ENCODE results near the gene OSCP1. TPM values are rescaled to one million over a fixed set of nuclear protein-coding genes. Genes with fewer than 3 reads are reported as not detected.

The OSCP1 gene
- total RNA-seq, 1 experiment from 2014 or later, result 5.5 TPM

DNA sequence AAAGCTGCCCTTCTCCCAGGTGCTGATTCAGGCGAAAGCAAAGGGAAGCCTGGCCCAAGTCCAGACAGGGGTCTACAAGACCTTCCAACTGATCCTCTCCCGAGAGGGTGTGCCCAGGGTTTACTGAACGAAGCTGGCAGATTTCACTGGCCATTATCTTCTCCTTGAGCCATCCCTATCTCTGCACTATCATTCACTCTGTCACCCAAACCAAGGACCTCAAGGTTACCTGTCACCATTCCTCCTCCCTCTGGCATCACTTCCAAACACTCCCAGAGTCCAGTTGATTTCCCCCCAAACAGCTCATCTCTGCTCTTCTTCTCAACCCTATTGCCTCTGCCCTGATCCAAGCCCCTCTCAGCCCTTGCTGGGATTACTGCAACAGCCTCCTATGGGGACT lies 69.5 kb downstream of the OSCP1 start:
- DNase-seq (ENCODE audit: low read depth, low spot score) (no peak), ATAC-seq (no peak)
- Histone ChIP-seq H3K36me3 (ENCODE audit: control insufficient read depth, insufficient read depth, low read length) (no peaks in the 10 kb centered on the region; the same call in 1 of the 2 replicates), H3K27me3 (ENCODE audit: control insufficient read depth, insufficient read depth, low read length) (no peaks in the 10 kb centered on the region), H3K4me1 (ENCODE audit: control insufficient read depth, insufficient read depth, low read length) (peaks cover 45% of the 10 kb centered on the region), H3K9me3 (ENCODE audit: control insufficient read depth, insufficient read depth, low read depth, low read length) (no peaks in the 10 kb centered on the region), H3K4me3 (ENCODE audit: low read depth in 2 of 2, low read length in 2 of 2) (no peak overlapping the region), H3K27ac (ENCODE audit: low read length) (peak overlapping the region; percentile 25; the same call in 1 of the 2 replicates)
- TF ChIP-seq, protein P1, sequence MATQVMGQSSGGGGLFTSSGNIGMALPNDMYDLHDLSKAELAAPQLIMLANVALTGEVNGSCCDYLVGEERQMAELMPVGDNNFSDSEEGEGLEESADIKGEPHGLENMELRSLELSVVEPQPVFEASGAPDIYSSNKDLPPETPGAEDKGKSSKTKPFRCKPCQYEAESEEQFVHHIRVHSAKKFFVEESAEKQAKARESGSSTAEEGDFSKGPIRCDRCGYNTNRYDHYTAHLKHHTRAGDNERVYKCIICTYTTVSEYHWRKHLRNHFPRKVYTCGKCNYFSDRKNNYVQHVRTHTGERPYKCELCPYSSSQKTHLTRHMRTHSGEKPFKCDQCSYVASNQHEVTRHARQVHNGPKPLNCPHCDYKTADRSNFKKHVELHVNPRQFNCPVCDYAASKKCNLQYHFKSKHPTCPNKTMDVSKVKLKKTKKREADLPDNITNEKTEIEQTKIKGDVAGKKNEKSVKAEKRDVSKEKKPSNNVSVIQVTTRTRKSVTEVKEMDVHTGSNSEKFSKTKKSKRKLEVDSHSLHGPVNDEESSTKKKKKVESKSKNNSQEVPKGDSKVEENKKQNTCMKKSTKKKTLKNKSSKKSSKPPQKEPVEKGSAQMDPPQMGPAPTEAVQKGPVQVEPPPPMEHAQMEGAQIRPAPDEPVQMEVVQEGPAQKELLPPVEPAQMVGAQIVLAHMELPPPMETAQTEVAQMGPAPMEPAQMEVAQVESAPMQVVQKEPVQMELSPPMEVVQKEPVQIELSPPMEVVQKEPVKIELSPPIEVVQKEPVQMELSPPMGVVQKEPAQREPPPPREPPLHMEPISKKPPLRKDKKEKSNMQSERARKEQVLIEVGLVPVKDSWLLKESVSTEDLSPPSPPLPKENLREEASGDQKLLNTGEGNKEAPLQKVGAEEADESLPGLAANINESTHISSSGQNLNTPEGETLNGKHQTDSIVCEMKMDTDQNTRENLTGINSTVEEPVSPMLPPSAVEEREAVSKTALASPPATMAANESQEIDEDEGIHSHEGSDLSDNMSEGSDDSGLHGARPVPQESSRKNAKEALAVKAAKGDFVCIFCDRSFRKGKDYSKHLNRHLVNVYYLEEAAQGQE (IDR thresholded peaks at IDR 0.05; ENCODE audit: insufficient read depth in 1 of 2, low read depth in 2 of 2, low read length in 1 of 2), result no peak
- TF ChIP-seq, protein P2, sequence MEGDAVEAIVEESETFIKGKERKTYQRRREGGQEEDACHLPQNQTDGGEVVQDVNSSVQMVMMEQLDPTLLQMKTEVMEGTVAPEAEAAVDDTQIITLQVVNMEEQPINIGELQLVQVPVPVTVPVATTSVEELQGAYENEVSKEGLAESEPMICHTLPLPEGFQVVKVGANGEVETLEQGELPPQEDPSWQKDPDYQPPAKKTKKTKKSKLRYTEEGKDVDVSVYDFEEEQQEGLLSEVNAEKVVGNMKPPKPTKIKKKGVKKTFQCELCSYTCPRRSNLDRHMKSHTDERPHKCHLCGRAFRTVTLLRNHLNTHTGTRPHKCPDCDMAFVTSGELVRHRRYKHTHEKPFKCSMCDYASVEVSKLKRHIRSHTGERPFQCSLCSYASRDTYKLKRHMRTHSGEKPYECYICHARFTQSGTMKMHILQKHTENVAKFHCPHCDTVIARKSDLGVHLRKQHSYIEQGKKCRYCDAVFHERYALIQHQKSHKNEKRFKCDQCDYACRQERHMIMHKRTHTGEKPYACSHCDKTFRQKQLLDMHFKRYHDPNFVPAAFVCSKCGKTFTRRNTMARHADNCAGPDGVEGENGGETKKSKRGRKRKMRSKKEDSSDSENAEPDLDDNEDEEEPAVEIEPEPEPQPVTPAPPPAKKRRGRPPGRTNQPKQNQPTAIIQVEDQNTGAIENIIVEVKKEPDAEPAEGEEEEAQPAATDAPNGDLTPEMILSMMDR (IDR thresholded peaks at IDR 0.05), result no peak
- TF ChIP-seq TCF7L2 (IDR thresholded peaks at IDR 0.05; ENCODE audit: low read depth, low read length) (no peak), POLR2AphosphoS5 (IDR thresholded peaks at IDR 0.05; ENCODE audit: low read depth, low read length) (no peak), SIN3A (IDR thresholded peaks at IDR 0.05; ENCODE audit: borderline replicate concordance, insufficient read depth, low read depth, low read length) (no peak)
- ChIA-PET POLR2A (interaction anchor here (0.6 kb wide), 1 partner anchor 246 kb away, joined by 3 read pairs; no protein-coding TSS in a partner anchor), CTCF (no interaction called here)
- BruUV-seq (replicated peaks), result no TSS peak
- in situ Hi-C loops (cut with HindIII; ENCODE audit: low pct_unique_long_range_greater_than_20kb, low sequenced_read_pairs) (no loop called here), intact Hi-C loops (cut with micrococcal nuclease; ENCODE audit: unreplicated experiment) (no loop called here)

DNA sequence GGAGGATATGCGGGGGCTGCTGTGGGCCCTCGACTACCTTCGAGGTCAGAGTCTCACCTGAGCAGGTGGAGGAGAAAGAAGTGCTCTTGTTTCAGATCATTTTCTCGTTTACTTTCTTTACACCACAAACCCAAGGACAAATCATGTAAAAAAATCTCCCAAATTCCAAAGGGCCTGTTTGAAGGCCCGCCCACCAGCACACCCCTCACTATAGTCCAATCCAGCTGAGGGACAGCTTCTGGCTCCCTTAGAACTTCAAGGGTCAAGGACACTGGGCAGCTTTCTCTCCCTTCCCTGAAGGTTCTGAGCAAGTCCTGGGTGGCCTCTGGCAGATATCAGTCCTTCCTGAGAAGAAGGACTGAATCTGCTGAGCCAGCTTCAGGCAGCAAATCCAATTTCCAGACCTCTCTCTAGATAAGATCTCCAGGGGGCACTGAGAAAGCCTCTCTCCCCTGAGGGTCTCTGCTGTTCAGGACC lies 70.1 kb downstream of the OSCP1 start:
- intact Hi-C loops (cut with micrococcal nuclease; ENCODE audit: unreplicated experiment) (no loop called here), in situ Hi-C loops (cut with HindIII; ENCODE audit: low pct_unique_long_range_greater_than_20kb, low sequenced_read_pairs) (no loop called here)
- TF ChIP-seq SIN3A (IDR thresholded peaks at IDR 0.05; ENCODE audit: borderline replicate concordance, insufficient read depth, low read depth, low read length) (no peak), POLR2AphosphoS5 (IDR thresholded peaks at IDR 0.05; ENCODE audit: low read depth, low read length) (no peak), TCF7L2 (IDR thresholded peaks at IDR 0.05; ENCODE audit: low read depth, low read length) (no peak)
- TF ChIP-seq, protein P2 (IDR thresholded peaks at IDR 0.05), result no peak
- TF ChIP-seq, protein P1 (IDR thresholded peaks at IDR 0.05; ENCODE audit: insufficient read depth in 1 of 2, low read depth in 2 of 2, low read length in 1 of 2), result no peak
- no peaks in the 10 kb centered on the region; the same call in 1 of the 2 replicates for H3K36me3 ChIP-seq (ENCODE audit: control insufficient read depth, insufficient read depth, low read length)
- ATAC-seq, result no peak
- BruUV-seq (replicated peaks), result no TSS peak
- CTCF ChIA-PET, result no interaction called here
- no peaks in the 10 kb centered on the region for H3K27me3 ChIP-seq (ENCODE audit: control insufficient read depth, insufficient read depth, low read length)
- H3K27ac ChIP-seq (ENCODE audit: low read length), result peak overlapping the region; percentile 25; the same call in 1 of the 2 replicates
- DNase-seq (ENCODE audit: low read depth, low spot score), result no peak
- no peaks in the 10 kb centered on the region for H3K9me3 ChIP-seq (ENCODE audit: control insufficient read depth, insufficient read depth, low read depth, low read length)
- H3K4me3 ChIP-seq (ENCODE audit: low read depth in 2 of 2, low read length in 2 of 2), result no peak overlapping the region
- POLR2A ChIA-PET, result no interaction called here
- peaks cover 51% of the 10 kb centered on the region for H3K4me1 ChIP-seq (ENCODE audit: control insufficient read depth, insufficient read depth, low read length)
